GM19463 (cell line): ENCODE measurements around the gene MAPK9.

Experiments used
- ATAC-seq: cut with Tn5 transposase; IDR thresholded peaks from one replicate; pipeline ENCODE4 v1.9.1; 2021; ENCODE audit warnings: mild to moderate bottlenecking, moderate library complexity; ENCODE audit not compliant: unreplicated experiment

Gene MAPK9

GRCh38 chr5:180208038-180208434 is 83.8 kb downstream of the MAPK9 start:
- no peak for ATAC-seq

GRCh38 chr5:180207593-180207992 is 84.3 kb downstream of the MAPK9 start:
- ATAC-seq, result no peak

- no peak for ATAC-seq
Observed at GRCh38 chr5:180206993-180207392, 84.9 kb downstream of the MAPK9 start.

- no peak for ATAC-seq
Observed at GRCh38 chr5:180205916-180206315, 86.0 kb downstream of the MAPK9 start.

GRCh38 chr5:180204276-180204819 is 87.5 kb downstream of the MAPK9 start:
- no peak for ATAC-seq

GRCh38 chr5:180202939-180203573 is 88.8 kb downstream of the MAPK9 start:
- no peak for ATAC-seq

- no peak for ATAC-seq
Observed at GRCh38 chr5:180201051-180201987, 90.6 kb downstream of the MAPK9 start.

GRCh38 chr5:180199390-180199789 is 92.5 kb downstream of the MAPK9 start:
- ATAC-seq, result no peak

GRCh38 chr5:180198208-180198607 is 93.7 kb downstream of the MAPK9 start:
- ATAC-seq, result no peak

- no peak for ATAC-seq
Observed at GRCh38 chr5:180197016-180197702, 94.7 kb downstream of the MAPK9 start.

- ATAC-seq, result no peak
Observed at GRCh38 chr5:180194410-180195345, 97.2 kb downstream of the MAPK9 start.

GRCh38 chr5:180193749-180194375 is 98.0 kb downstream of the MAPK9 start:
- ATAC-seq, result no peak

GRCh38 chr5:180191716-180192115 is 100.2 kb downstream of the MAPK9 start:
- no peak for ATAC-seq

- no peak for ATAC-seq
Observed at GRCh38 chr5:180187767-180188166, 104.1 kb downstream of the MAPK9 start.
